Mesendoderm (in vitro differentiated cells): Measurements from ENCODE around the gene GNA12.

Source experiments
- DNase-seq: peaks from one replicate; pipeline ENCODE4 v3.0.0; 2013
- H2AK5ac ChIP-seq: 2 replicates; pipeline ENCODE4 v1.6.1; 2013; ENCODE audit warnings: low read length, inconsistent platforms
- H2BK120ac ChIP-seq: 2 replicates; pipeline ENCODE4 v1.6.1; 2013; ENCODE audit warnings: low read depth, mild to moderate bottlenecking, low read length, moderate library complexity, mixed read lengths
- H2BK15ac ChIP-seq: replicated peaks from 2 replicates; pipeline ENCODE4 v1.6.1; 2013; ENCODE audit warnings: low read depth, mild to moderate bottlenecking, moderate library complexity
- H2BK5ac ChIP-seq: 2 replicates; pipeline ENCODE4 v1.6.1; 2013; ENCODE audit warnings: low read length, inconsistent platforms
- H3K18ac ChIP-seq: 2 replicates; pipeline ENCODE4 v1.6.1; 2013; ENCODE audit warnings: mild to moderate bottlenecking, low read length, mixed read lengths
- H3K23ac ChIP-seq: one replicate; pipeline ENCODE4 v1.6.1; 2013; ENCODE audit warnings: low read length
- H3K27ac ChIP-seq: 2 replicates; pipeline ENCODE4 v1.5.1; 2013; ENCODE audit warnings: low read depth, mild to moderate bottlenecking, inconsistent platforms, low read length, moderate library complexity
- H3K27me3 ChIP-seq: 2 replicates; pipeline ENCODE4 v1.6.1; 2013; ENCODE audit warnings: low read length, control low read depth, mild to moderate bottlenecking, inconsistent platforms; ENCODE audit not compliant: insufficient read depth, poor library complexity
- H3K36me3 ChIP-seq: 2 replicates; pipeline ENCODE4 v1.6.1; 2013; ENCODE audit warnings: low read length, inconsistent platforms; ENCODE audit not compliant: control insufficient read depth, insufficient read depth
- H3K4ac ChIP-seq: one replicate; pipeline ENCODE4 v1.6.1; 2013; ENCODE audit warnings: low read depth, mild to moderate bottlenecking, low read length, moderate library complexity
- H3K4me1 ChIP-seq: 2 replicates; pipeline ENCODE4 v1.6.1; 2013; ENCODE audit warnings: low read depth, low read length, inconsistent platforms; ENCODE audit not compliant: control insufficient read depth
- H3K4me2 ChIP-seq: 2 replicates; pipeline ENCODE4 v1.6.1; 2013; ENCODE audit warnings: low read length
- H3K4me3 ChIP-seq: 2 replicates; pipeline ENCODE4 v1.5.1; 2013; ENCODE audit warnings: mild to moderate bottlenecking, low read length
- H3K56ac ChIP-seq: one replicate; pipeline ENCODE4 v1.6.1; 2013; ENCODE audit warnings: low read length
- H3K79me1 ChIP-seq: 2 replicates; pipeline ENCODE4 v1.6.1; 2013; ENCODE audit warnings: low read length, inconsistent platforms
- H3K79me2 ChIP-seq: 2 replicates; pipeline ENCODE4 v1.6.1; 2013; ENCODE audit warnings: mild to moderate bottlenecking, low read length; ENCODE audit not compliant: control insufficient read depth, insufficient read depth
- H3K9ac ChIP-seq: 2 replicates; pipeline ENCODE4 v1.6.1; 2013; ENCODE audit warnings: low read length, inconsistent platforms
- H4K5ac ChIP-seq: one replicate; pipeline ENCODE4 v1.6.1; 2013; ENCODE audit warnings: low read length
- H4K8ac ChIP-seq: one replicate; pipeline ENCODE4 v1.6.1; 2013; ENCODE audit warnings: low read depth, mild to moderate bottlenecking, control low read depth, low read length, moderate library complexity
- WGBS: extraction: QIAGEN DNeasy Blood & Tissue Kit; methylation state at CpG from one replicate; pipeline ENCODE4 v1.1.7; 2013; ENCODE audit warnings: low lambda C conversion rate, missing lambda C conversion rate; ENCODE audit not compliant: insufficient coverage; ENCODE audit errors: extremely low coverage; 5-methylcytosine and 5-hydroxymethylcytosine counted together

Gene GNA12

GRCh38 chr7:2879354-2879753 is 35.2 kb upstream of the GNA12 start:
- H3K27ac ChIP-seq = no peak overlapping the region
- H2BK5ac ChIP-seq = no peak overlapping the region
- no peak overlapping the region for H3K4me3 ChIP-seq
- no peaks in the 10 kb centered on the region for H3K27me3 ChIP-seq
- no peak overlapping the region for H2BK120ac ChIP-seq
- no peaks in the 10 kb centered on the region for H3K79me2 ChIP-seq
- H4K8ac ChIP-seq = no peak overlapping the region
- no peak overlapping the region for H4K5ac ChIP-seq
- no CpG with 5 or more reads among the region's 8 CpGs for WGBS
- H2BK15ac ChIP-seq = no peak overlapping the region
- no peak overlapping the region for H3K4ac ChIP-seq
- DNase-seq = no peak
- H3K79me1 ChIP-seq = no peaks in the 10 kb centered on the region
- H3K4me2 ChIP-seq = no peak overlapping the region
- no peak overlapping the region for H3K18ac ChIP-seq
- H3K36me3 ChIP-seq = no peaks in the 10 kb centered on the region
- no peak overlapping the region for H2AK5ac ChIP-seq
- no peak overlapping the region for H3K56ac ChIP-seq
- H3K23ac ChIP-seq = no peak overlapping the region
- H3K9ac ChIP-seq = no peak overlapping the region
- H3K4me1 ChIP-seq = no peaks in the 10 kb centered on the region

DNA sequence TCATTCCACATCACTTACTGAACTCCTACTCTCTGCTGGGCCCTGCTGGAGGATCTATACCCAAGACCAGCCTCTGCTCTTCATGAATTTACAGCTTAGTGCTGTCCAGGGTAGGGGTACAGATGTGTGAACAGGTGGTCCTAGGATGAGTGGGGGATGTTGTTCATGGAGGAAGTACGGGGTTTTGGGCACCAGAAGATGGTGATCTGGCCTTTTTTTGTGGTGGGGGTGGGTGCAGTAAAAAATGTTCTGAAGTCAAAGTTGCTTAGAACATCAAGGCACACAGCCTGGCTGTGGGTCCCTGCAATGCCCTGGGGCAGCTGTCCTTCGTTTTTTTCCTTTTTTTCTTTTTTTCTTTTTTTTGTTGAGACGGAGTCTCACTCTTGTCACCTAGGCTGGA is 34.2 kb upstream of the GNA12 start:
- Histone ChIP-seq H3K9ac (no peak overlapping the region), H3K79me1 (no peaks in the 10 kb centered on the region), H3K23ac (no peak overlapping the region), H3K27ac (no peak overlapping the region), H3K36me3 (no peaks in the 10 kb centered on the region), H4K8ac (no peak overlapping the region), H3K4me1 (no peaks in the 10 kb centered on the region), H3K56ac (no peak overlapping the region), H3K79me2 (no peaks in the 10 kb centered on the region), H2BK120ac (no peak overlapping the region), H2BK15ac (no peak overlapping the region), H2BK5ac (no peak overlapping the region), H3K27me3 (no peaks in the 10 kb centered on the region), H3K4ac (no peak overlapping the region), H4K5ac (no peak overlapping the region), H2AK5ac (no peak overlapping the region), H3K4me3 (no peak overlapping the region), H3K18ac (no peak overlapping the region), H3K4me2 (no peak overlapping the region)
- no peak for DNase-seq
- no CpG with 5 or more reads among the region's 3 CpGs for WGBS

DNA sequence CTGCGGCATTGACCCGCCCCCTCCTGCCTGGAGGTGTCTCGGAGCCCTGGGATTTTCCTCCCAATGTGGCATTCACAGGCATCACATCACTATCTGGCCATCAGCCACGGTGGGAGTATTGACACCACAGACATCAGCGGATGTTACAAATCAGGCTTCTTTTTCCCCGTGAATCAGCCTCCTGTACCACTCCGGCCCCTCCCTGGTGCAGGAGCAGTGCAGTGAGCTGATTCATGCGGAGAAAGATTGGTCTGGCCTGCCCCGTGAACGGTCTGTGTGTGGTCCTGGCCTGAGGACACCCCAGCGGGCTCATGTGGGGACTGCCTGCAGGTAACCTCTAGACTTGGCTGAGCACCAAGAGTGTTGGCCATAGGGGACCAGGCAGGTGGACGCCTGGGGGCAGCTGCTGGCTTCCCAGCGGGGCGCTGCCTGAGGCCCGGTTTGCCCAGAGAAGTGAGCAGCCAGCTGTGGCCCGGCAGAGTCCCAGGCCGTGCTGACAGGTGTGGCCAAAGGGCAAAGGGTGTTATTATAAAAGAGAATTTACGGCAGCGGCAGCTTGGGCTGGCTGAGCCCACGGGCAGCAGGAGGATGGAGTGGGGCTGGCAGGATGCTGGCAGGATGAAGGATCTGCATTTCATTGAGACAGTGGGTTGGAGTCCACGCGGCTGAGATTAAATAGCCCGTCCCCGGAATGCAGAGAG is 32.1 kb upstream of the GNA12 start:
- Histone ChIP-seq H2AK5ac (no peak overlapping the region), H3K27ac (no peak overlapping the region), H2BK120ac (no peak overlapping the region), H4K8ac (no peak overlapping the region), H3K4me3 (no peak overlapping the region), H3K4me1 (no peaks in the 10 kb centered on the region), H3K56ac (no peak overlapping the region), H3K79me1 (no peaks in the 10 kb centered on the region), H4K5ac (no peak overlapping the region), H3K23ac (no peak overlapping the region), H3K36me3 (no peaks in the 10 kb centered on the region), H3K4me2 (no peak overlapping the region), H3K4ac (no peak overlapping the region), H3K9ac (no peak overlapping the region), H2BK15ac (no peak overlapping the region), H2BK5ac (no peak overlapping the region), H3K27me3 (no peaks in the 10 kb centered on the region), H3K79me2 (no peaks in the 10 kb centered on the region), H3K18ac (no peak overlapping the region)
- no CpG with 5 or more reads among the region's 24 CpGs for WGBS
- peak; percentile 47 for DNase-seq

DNA sequence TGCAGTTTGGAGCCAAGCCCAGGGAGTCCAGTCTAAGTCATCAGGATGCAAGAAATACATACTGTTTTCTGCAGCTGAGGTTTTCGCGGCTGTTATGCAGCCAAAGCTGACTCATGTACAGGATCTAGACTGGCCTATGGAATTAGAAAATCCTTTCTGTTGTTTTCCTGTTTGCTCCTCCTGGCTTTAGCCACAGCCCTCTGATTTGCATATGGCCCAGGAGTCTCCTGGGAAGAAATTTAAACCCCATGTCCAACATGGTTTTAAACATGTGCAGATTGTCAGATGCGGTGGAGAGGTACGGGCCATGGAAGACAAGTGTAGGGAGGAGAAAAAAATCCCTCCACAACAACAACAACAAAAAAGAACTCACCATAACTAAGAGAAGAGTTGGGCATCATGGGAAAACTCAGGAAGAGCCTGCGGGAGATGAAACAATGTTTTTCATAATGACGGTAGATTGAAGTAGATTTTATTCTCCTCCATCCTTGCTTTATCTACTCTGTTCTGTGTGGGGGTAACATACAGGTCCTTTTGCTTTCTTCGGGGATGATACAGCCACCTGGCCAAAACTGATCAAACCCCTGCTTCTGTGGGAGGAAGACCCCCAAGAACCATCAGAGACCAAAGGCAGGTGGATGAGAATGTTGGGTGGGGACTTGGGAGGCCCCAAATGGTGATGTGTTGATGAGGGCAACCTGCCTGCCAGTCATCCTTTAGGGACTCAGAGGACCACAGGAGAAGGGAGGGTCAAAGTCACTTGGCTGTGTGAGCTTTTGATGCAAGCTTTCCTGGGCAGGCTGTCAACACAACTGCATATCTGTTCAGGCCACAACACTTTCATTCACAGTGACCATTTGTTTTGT is 29.8 kb upstream of the GNA12 start:
- H3K36me3 ChIP-seq = no peaks in the 10 kb centered on the region
- peak overlapping the region; percentile 98 for H2BK5ac ChIP-seq
- no peaks in the 10 kb centered on the region for H3K79me1 ChIP-seq
- no peak overlapping the region for H3K4me2 ChIP-seq
- no peak overlapping the region for H2BK15ac ChIP-seq
- H3K23ac ChIP-seq = no peak overlapping the region
- H4K5ac ChIP-seq = no peak overlapping the region
- H2BK120ac ChIP-seq = no peak overlapping the region
- H3K79me2 ChIP-seq = no peaks in the 10 kb centered on the region
- no peak overlapping the region for H3K27ac ChIP-seq
- H3K4ac ChIP-seq = no peak overlapping the region
- H4K8ac ChIP-seq = no peak overlapping the region
- peak; percentile 97 for DNase-seq
- H3K56ac ChIP-seq = peak overlapping the region; percentile 68
- H2AK5ac ChIP-seq = no peak overlapping the region
- H3K9ac ChIP-seq = no peak overlapping the region
- no CpG with 5 or more reads among the region's 7 CpGs for WGBS
- no peaks in the 10 kb centered on the region for H3K4me1 ChIP-seq
- no peaks in the 10 kb centered on the region for H3K27me3 ChIP-seq
- H3K4me3 ChIP-seq = no peak overlapping the region
- H3K18ac ChIP-seq = no peak overlapping the region

- Histone ChIP-seq H3K23ac (no peak overlapping the region), H4K8ac (no peak overlapping the region), H2BK15ac (no peak overlapping the region), H4K5ac (no peak overlapping the region), H3K79me2 (no peaks in the 10 kb centered on the region), H3K18ac (no peak overlapping the region), H2BK5ac (no peak overlapping the region), H3K4me2 (no peak overlapping the region), H3K9ac (no peak overlapping the region), H3K4me1 (no peaks in the 10 kb centered on the region), H3K36me3 (no peaks in the 10 kb centered on the region), H3K56ac (peak overlapping the region; percentile 44), H3K79me1 (no peaks in the 10 kb centered on the region), H2BK120ac (no peak overlapping the region), H3K27me3 (no peaks in the 10 kb centered on the region), H3K4me3 (no peak overlapping the region), H3K27ac (no peak overlapping the region), H2AK5ac (no peak overlapping the region), H3K4ac (no peak overlapping the region)
- no peak for DNase-seq
- WGBS = no CpG with 5 or more reads among the region's 10 CpGs
Measured at GRCh38 chr7:2873146-2873545, 29.0 kb upstream of the GNA12 start.
